H1 (cell line): Measurements from ENCODE around the gene ELMO1. TPM values are rescaled to one million over a fixed set of nuclear protein-coding genes. Genes with fewer than 3 reads are reported as not detected.

ENCODE experiments used
- CTCF ChIA-PET: fragments of 300-600 bp; sonication (Branson Sonifier 250); formaldehyde crosslinking; loops from one replicate; lab custom pipeline; 2021; ENCODE audit not compliant: partially characterized antibody; lab: Charles Lee
- POLR2A ChIA-PET: fragments of 300-600 bp; sonication (Branson Sonifier 250); formaldehyde crosslinking; loops from one replicate; lab custom pipeline; 2021; ENCODE audit warnings: inconsistent platforms; ENCODE audit not compliant: partially characterized antibody; lab: Charles Lee
- DNase-seq, 2 experiments: peaks; one replicate each; pipeline versions ENCODE4 v3.0.0 to v3.0.0-alpha.2; 2010 to 2022; ENCODE audit warnings: low spot score in 2 of 2, low read depth in 1 of 2, mixed read lengths in 1 of 2
- FAIRE-seq: peaks from 2 replicates; lab custom pipeline; 2011; peaks lifted over from hg19 to GRCh38; lab: Jason Lieb, UNC
- H2AFZ ChIP-seq: 2 replicates; pipeline ENCODE4 v1.8.1; 2012; ENCODE audit warnings: low read length, inconsistent platforms
- H2AK5ac ChIP-seq: 2 replicates; pipeline ENCODE4 v1.6.1; 2013; ENCODE audit warnings: low read depth, low read length
- H2BK120ac ChIP-seq: replicated peaks from 2 replicates; pipeline ENCODE3; 2013; ENCODE audit warnings: low read depth, low read length, inconsistent platforms
- H2BK12ac ChIP-seq: 2 replicates; pipeline ENCODE4 v1.6.1; 2013; ENCODE audit warnings: low read depth, low read length
- H2BK15ac ChIP-seq: 2 replicates; pipeline ENCODE4 v1.6.1; 2013; ENCODE audit warnings: low read length
- H2BK20ac ChIP-seq: 2 replicates; pipeline ENCODE4 v1.6.1; 2013; ENCODE audit warnings: low read length
- H2BK5ac ChIP-seq: 2 replicates; pipeline ENCODE4 v1.6.1; 2013; ENCODE audit warnings: low read depth, low read length
- H3K14ac ChIP-seq: 2 replicates; pipeline ENCODE4 v1.6.1; 2013; ENCODE audit warnings: inconsistent platforms; ENCODE audit not compliant: insufficient read length
- H3K18ac ChIP-seq: 2 replicates; pipeline ENCODE4 v1.6.1; 2013; ENCODE audit warnings: low read length; ENCODE audit errors: extremely low read depth
- H3K23ac ChIP-seq: 2 replicates; pipeline ENCODE4 v1.6.1; 2013; ENCODE audit warnings: inconsistent platforms; ENCODE audit not compliant: insufficient read length
- H3K23me2 ChIP-seq: 2 replicates; pipeline ENCODE4 v1.6.1; 2013; ENCODE audit warnings: low read depth, low read length
- H3K27ac ChIP-seq: 2 replicates; pipeline ENCODE4 v1.6.1; 2011; ENCODE audit warnings: low read depth, low read length, inconsistent platforms
- H3K27me3 ChIP-seq, 4 experiments: replicated peaks in 1 of 4; 1 replicate in 1 of 4; 2 replicates in 3 of 4; pipeline versions ENCODE4 v1.6.1 to v1.8.1; 2011 to 2013; ENCODE audit warnings: low read length in 3 of 4, mild to moderate bottlenecking in 3 of 4, inconsistent platforms in 2 of 4, mixed read lengths in 2 of 4, moderate library complexity in 1 of 4; ENCODE audit not compliant: control insufficient read depth in 3 of 4, insufficient read depth in 3 of 4; ENCODE audit errors: extremely low read depth in 1 of 4
- H3K36me3 ChIP-seq, 4 experiments: 2 replicates each; pipeline versions ENCODE4 v1.6.1 to v1.8.1; 2011 to 2013; ENCODE audit warnings: mild to moderate bottlenecking in 4 of 4, low read length in 3 of 4, moderate library complexity in 2 of 4, control low read depth in 1 of 4, inconsistent platforms in 1 of 4; ENCODE audit not compliant: insufficient read depth in 4 of 4, control insufficient read depth in 2 of 4
- H3K4ac ChIP-seq: replicated peaks from 2 replicates; pipeline ENCODE3; 2013; ENCODE audit warnings: low read length, low read depth, mixed read lengths, inconsistent platforms; ENCODE audit not compliant: insufficient read length
- H3K4me1 ChIP-seq, 4 experiments: replicated peaks in 1 of 4; 1 replicate in 1 of 4; 2 replicates in 3 of 4; pipeline versions ENCODE4 v1.6.1 to v1.8.1; 2011 to 2013; ENCODE audit warnings: low read length in 3 of 4, inconsistent platforms in 2 of 4, mixed read lengths in 1 of 4; ENCODE audit not compliant: insufficient read depth in 4 of 4, control insufficient read depth in 3 of 4
- H3K4me2 ChIP-seq, 2 experiments: 2 replicates each; pipeline versions ENCODE4 v1.6.1 to v1.8.1; 2011 to 2013; ENCODE audit warnings: low read depth in 2 of 2, low read length in 2 of 2, control low read depth in 1 of 2, inconsistent platforms in 1 of 2, mild to moderate bottlenecking in 1 of 2; ENCODE audit not compliant: insufficient read depth in 1 of 2
- H3K4me3 ChIP-seq, 4 experiments: fragments of 200-600, 300-600 bp in 1 of 4; sonication (generic), shearing (Covaris generic), sonication (Bioruptor Twin) in 1 of 4; 2 replicates each; pipeline versions ENCODE4 v1.5.1 to v1.8.1; 2011 to 2016; ENCODE audit warnings: low read length in 4 of 4, low read depth in 3 of 4, control low read depth in 2 of 4, inconsistent platforms in 2 of 4, mild to moderate bottlenecking in 2 of 4, mixed read lengths in 1 of 4, moderate library complexity in 1 of 4; ENCODE audit not compliant: insufficient read depth in 2 of 4; ENCODE audit errors: extremely low read depth in 1 of 4
- H3K56ac ChIP-seq: replicated peaks from 2 replicates; pipeline ENCODE3; 2013; ENCODE audit warnings: low read depth, mild to moderate bottlenecking, mixed read lengths, low read length, inconsistent platforms; ENCODE audit not compliant: insufficient read length
- H3K79me1 ChIP-seq: 2 replicates; pipeline ENCODE4 v1.6.1; 2013; ENCODE audit warnings: low read depth, low read length, control low read depth
- H3K79me2 ChIP-seq, 2 experiments: 2 replicates each; pipeline versions ENCODE4 v1.6.1 to v1.8.1; 2012 to 2013; ENCODE audit warnings: low read length in 2 of 2, mild to moderate bottlenecking in 2 of 2, inconsistent platforms in 1 of 2; ENCODE audit not compliant: insufficient read depth in 2 of 2, control insufficient read depth in 1 of 2
- H3K9ac ChIP-seq, 4 experiments: replicated peaks in 1 of 4; 1 replicate in 1 of 4; 2 replicates in 3 of 4; pipeline versions ENCODE4 v1.6.1 to v1.8.1; 2011 to 2013; ENCODE audit warnings: low read depth in 3 of 4, low read length in 3 of 4, control low read depth in 2 of 4, mild to moderate bottlenecking in 2 of 4, moderate library complexity in 2 of 4, inconsistent platforms in 1 of 4; ENCODE audit errors: extremely low read depth in 1 of 4
- H3K9me3 ChIP-seq, 2 experiments: 2 replicates each; pipeline versions ENCODE4 v1.6.1 to v1.8.1; 2012 to 2013; ENCODE audit warnings: mild to moderate bottlenecking in 2 of 2, moderate library complexity in 2 of 2, control low read depth in 1 of 2, inconsistent platforms in 1 of 2, low read depth in 1 of 2, low read length in 1 of 2, mixed read lengths in 1 of 2; ENCODE audit not compliant: insufficient read depth in 2 of 2
- H4K20me1 ChIP-seq, 2 experiments: replicated peaks in 1 of 2; 2 replicates each; pipeline versions ENCODE3 to v1.8.1; 2011 to 2013; ENCODE audit warnings: inconsistent platforms in 2 of 2, low read length in 2 of 2, mild to moderate bottlenecking in 1 of 2; ENCODE audit not compliant: insufficient read depth in 2 of 2, control insufficient read depth in 1 of 2
- H4K5ac ChIP-seq: 2 replicates; pipeline ENCODE4 v1.6.1; 2013; ENCODE audit warnings: low read length, low read depth, mixed read lengths, inconsistent platforms; ENCODE audit not compliant: insufficient read length
- H4K8ac ChIP-seq: 2 replicates; pipeline ENCODE4 v1.8.0; 2013; ENCODE audit warnings: mild to moderate bottlenecking, moderate library complexity, low read length, inconsistent platforms; ENCODE audit not compliant: insufficient read depth; ENCODE audit errors: extremely low read depth
- H4K91ac ChIP-seq: replicated peaks from 2 replicates; pipeline ENCODE3; 2013; ENCODE audit warnings: low read length, mixed read lengths, inconsistent platforms; ENCODE audit not compliant: insufficient read length
- EZH2 ChIP-seq: fragments of 200-600 bp; sonication (generic); IDR thresholded peaks from 2 replicates; pipeline ENCODE4 v1.7.1; 2012; ENCODE audit warnings: low read depth, mild to moderate bottlenecking, moderate library complexity, low read length, inconsistent platforms; ENCODE audit not compliant: severe bottlenecking
- POU5F1 ChIP-seq: IDR thresholded peaks from 2 replicates; pipeline ENCODE4 v1.6.1; 2011; ENCODE audit warnings: low read depth, mild to moderate bottlenecking, low read length, moderate library complexity
- RBBP5 ChIP-seq: IDR thresholded peaks from 2 replicates; pipeline ENCODE4 v1.7.1; 2012; ENCODE audit warnings: low read depth, mild to moderate bottlenecking, inconsistent platforms, low read length, moderate library complexity, borderline replicate concordance
- RNF2 ChIP-seq: fragments of 200-900, 300-1000 bp; sonication (generic); IDR thresholded peaks from 2 replicates; pipeline ENCODE4 v1.7.1; 2016; ENCODE audit warnings: borderline replicate concordance, low read depth, mild to moderate bottlenecking, antibody characterized with exemption, low read length; ENCODE audit not compliant: poor library complexity, severe bottlenecking; ENCODE audit errors: missing control alignments
- SAP30 ChIP-seq: fragments of 300-600 bp; sonication (generic); IDR thresholded peaks from 2 replicates; pipeline ENCODE4 v1.7.1; 2012; ENCODE audit warnings: low read length, moderate library complexity, mild to moderate bottlenecking, inconsistent platforms; ENCODE audit not compliant: insufficient read depth, insufficient replicate concordance
- TCF12 ChIP-seq: IDR thresholded peaks from 2 replicates; pipeline ENCODE4 v1.6.1; 2011; ENCODE audit warnings: low read depth, mild to moderate bottlenecking, low read length
- WGBS, 2 experiments: shearing (Covaris generic) in 1 of 2; methylation state at CpG; one replicate each; pipeline versions ENCODE4 v1.1.6 to v1.1.7; 2013 to 2015; ENCODE audit warnings: low lambda C conversion rate in 2 of 2, mixed read lengths in 2 of 2, inconsistent platforms in 1 of 2, low coverage in 1 of 2, missing lambda C conversion rate in 1 of 2; ENCODE audit not compliant: insufficient replicate concordance in 2 of 2, insufficient coverage in 1 of 2, insufficient read length in 1 of 2; ENCODE audit errors: extremely low coverage in 1 of 2, missing lambda C conversion rate in 1 of 2; 5-methylcytosine and 5-hydroxymethylcytosine counted together
- polyA plus RNA-seq, 7 experiments: library from polyadenylated mRNA; depleted of rRNA in 3 of 7; stranded (reverse) in 5 of 7; unstranded in 2 of 7; fragments of >200 nt in 5 of 7; fragments of 200-250 nt in 2 of 7; gene quantifications; 1 replicate in 5 of 7; 2 replicates in 1 of 7; 4 replicates in 1 of 7; pipeline versions ENCODE4 v1.2.1 to v1.2.3, GENCODE V29; 2011 to 2013; ENCODE audit warnings: missing spikeins in 2 of 7, mixed read lengths in 2 of 7
- total RNA-seq: library from RNA; stranded (reverse); fragmentation: NEBNext Ultra II Directional; extraction: Animal tissue kit (Norgen Biotek cat#: 25700); gene quantifications from 2 replicates; pipeline ENCODE4 v1.2.1, GENCODE V29; 2021

The ELMO1 gene
- total and polyA plus RNA-seq, 2 of the 8 experiments (the other 6 are each of a cell fraction or from before 2014, with no cell fraction given) = 18.4 to 21.0 TPM

DNA sequence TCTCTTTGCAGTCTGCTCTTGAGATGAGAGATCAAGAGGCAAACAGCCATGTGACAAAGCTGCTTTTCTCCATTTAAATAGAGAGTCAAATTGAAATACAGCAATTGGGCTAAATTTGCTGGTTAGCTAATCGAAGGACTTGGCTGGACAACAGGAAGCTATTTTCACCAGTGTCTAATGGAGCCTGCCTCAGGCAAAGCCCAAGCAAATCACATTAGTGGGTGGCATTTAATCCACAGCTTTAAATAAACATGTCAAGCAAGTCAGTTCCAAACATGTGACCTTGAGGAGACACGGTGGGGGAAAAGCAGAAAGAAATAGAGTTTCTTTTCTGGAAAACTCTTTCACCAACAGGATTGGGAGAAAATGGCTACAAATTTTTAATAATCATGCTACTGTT, 543.9 kb downstream of the ELMO1 start:
- POLR2A ChIA-PET = no interaction called here

More for the DNA sequence above, 543.9 kb downstream of the ELMO1 start:
- no peak for FAIRE-seq
- Histone ChIP-seq H3K79me2 (no peaks in the 10 kb centered on the region), H3K56ac (no peak overlapping the region), H3K4me3 (no peak overlapping the region), H3K36me3 (no peaks in the 10 kb centered on the region), H3K18ac (no peak overlapping the region), H2AK5ac (no peak overlapping the region), H3K23ac (no peak overlapping the region), H2AFZ (no peak overlapping the region), H2BK15ac (no peak overlapping the region), H3K27me3 (no peaks in the 10 kb centered on the region), H3K9ac (no peak overlapping the region), H2BK12ac (no peak overlapping the region), H3K9me3 (no peaks in the 10 kb centered on the region), H3K79me1 (no peaks in the 10 kb centered on the region), H3K4ac (no peak overlapping the region), H3K14ac (peak overlapping the region; percentile 18), H4K91ac (no peak overlapping the region), H3K27ac (no peak overlapping the region), H3K4me1 (peaks cover 0 to 4% (median 0%) of the 10 kb centered on the region in 4 experiments; a peak in 1 of 7 replicates), H2BK5ac (no peak overlapping the region), H4K5ac (no peak overlapping the region), H3K4me2 (no peak overlapping the region), H3K23me2 (no peaks in the 10 kb centered on the region), H4K8ac (no peak overlapping the region), H4K20me1 (no peaks in the 10 kb centered on the region), H2BK120ac (no peak overlapping the region), H2BK20ac (no peak overlapping the region)
- no peak for DNase-seq
- CTCF ChIA-PET = interaction anchor here (1.3 kb wide), 1 partner anchor 464 kb away, joined by 4 read pairs; no protein-coding TSS in a partner anchor
- 93% methylated on average over 2 of the region's 2 CpGs; no CpG with 5 or more reads in 1 of the 2 experiments for WGBS, 2 experiments
- TF ChIP-seq SAP30 = no peak
- no peak for TF ChIP-seq POU5F1
- TF ChIP-seq EZH2 = no peak
- no peak for TF ChIP-seq TCF12
- TF ChIP-seq RBBP5 = no peak
- TF ChIP-seq RNF2 = no peak
- TF ChIP-seq, all 59 proteins: peak for 0
